ENCODE data around the gene ETNK2. TPM values are rescaled to one million over a fixed set of nuclear protein-coding genes. Genes with fewer than 3 reads are reported as not detected.

Gene ETNK2
- total RNA-seq, 2 donors from 2014 or later = 16.7 to 24.4 TPM

GRCh38 chr1:204196068-204196795 is 44.4 kb upstream of the ETNK2 start, which contains the start of gene KISS1:
Gene KISS1 (minus strand): TSS chr1:204196491. CDS start chr1:204192876, 3,615 bp downstream.
- H3K27ac ChIP-seq (ENCODE audit: low read depth, low read length) = no peak within 1 kb of the TSS
- no peaks in the 10 kb centered on the region for H3K9me3 ChIP-seq (ENCODE audit: control insufficient read depth, low read length)
- Mint-ChIP-seq H3K4me1 (peaks cover 15% of the 10 kb centered on the region), H3K9me3 (no peaks in the 10 kb centered on the region), H3K27me3 (ENCODE audit: insufficient read depth) (peaks cover 30% of the 10 kb centered on the region), H3K4me3 (no peak within 1 kb of the TSS), H3K36me3 (ENCODE audit: low read depth) (no peaks in the 10 kb centered on the region), H3K27ac (peak within 1 kb of the TSS; percentile 36)
- peaks cover 15% of the 10 kb centered on the region for H3K27me3 ChIP-seq (ENCODE audit: control insufficient read depth, insufficient read depth, low read length, poor library complexity, severe bottlenecking)
- TF ChIP-seq, protein P1, sequence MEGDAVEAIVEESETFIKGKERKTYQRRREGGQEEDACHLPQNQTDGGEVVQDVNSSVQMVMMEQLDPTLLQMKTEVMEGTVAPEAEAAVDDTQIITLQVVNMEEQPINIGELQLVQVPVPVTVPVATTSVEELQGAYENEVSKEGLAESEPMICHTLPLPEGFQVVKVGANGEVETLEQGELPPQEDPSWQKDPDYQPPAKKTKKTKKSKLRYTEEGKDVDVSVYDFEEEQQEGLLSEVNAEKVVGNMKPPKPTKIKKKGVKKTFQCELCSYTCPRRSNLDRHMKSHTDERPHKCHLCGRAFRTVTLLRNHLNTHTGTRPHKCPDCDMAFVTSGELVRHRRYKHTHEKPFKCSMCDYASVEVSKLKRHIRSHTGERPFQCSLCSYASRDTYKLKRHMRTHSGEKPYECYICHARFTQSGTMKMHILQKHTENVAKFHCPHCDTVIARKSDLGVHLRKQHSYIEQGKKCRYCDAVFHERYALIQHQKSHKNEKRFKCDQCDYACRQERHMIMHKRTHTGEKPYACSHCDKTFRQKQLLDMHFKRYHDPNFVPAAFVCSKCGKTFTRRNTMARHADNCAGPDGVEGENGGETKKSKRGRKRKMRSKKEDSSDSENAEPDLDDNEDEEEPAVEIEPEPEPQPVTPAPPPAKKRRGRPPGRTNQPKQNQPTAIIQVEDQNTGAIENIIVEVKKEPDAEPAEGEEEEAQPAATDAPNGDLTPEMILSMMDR (conservative IDR thresholded peaks at IDR 0.05) = no peak
- WGBS, 2 experiments (ENCODE audit: insufficient coverage in 1 of 2, insufficient read length in 1 of 2) = 71 to 79% methylated on average over 9 to 18 of the region's 18 CpGs
- H3K4me3 ChIP-seq (ENCODE audit: low read length) = no peak within 1 kb of the TSS
- no peak within 1 kb of the TSS for H3K9ac ChIP-seq (ENCODE audit: extremely low read depth, low read length, poor library complexity, severe bottlenecking)
- no peaks in the 10 kb centered on the region for H3K4me1 ChIP-seq (ENCODE audit: control insufficient read depth, insufficient read depth, low read length)
- peak; percentile 62 for DNase-seq
- H3K36me3 ChIP-seq (ENCODE audit: control insufficient read depth, insufficient read depth, low read length) = no peaks in the 10 kb centered on the region

DNA sequence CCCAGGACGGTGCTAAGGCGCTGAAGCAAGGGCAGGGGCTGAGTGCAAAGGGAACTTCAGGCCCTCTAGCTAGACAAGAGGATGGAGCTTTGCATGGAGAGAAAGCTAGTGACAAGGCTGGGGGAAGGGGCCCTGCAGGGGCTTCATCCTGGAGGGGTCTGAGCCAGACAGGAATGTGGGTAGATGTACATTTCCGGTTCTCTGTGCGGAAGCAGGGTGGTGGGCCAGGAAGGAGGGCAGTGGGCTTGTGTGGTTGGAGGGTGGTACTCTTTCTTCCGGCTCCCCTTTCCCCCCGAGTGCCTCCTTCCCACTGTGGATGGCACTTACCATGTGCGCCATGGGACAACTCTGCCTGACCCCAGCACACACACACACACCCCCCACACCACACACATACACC is 42.9 kb upstream of the ETNK2 start:
- Histone ChIP-seq H3K4me3 (ENCODE audit: low read length) (no peak overlapping the region), H3K4me1 (ENCODE audit: control insufficient read depth, insufficient read depth, low read length) (no peaks in the 10 kb centered on the region), H3K27me3 (ENCODE audit: control insufficient read depth, insufficient read depth, low read length, poor library complexity, severe bottlenecking) (peaks cover 25% of the 10 kb centered on the region), H3K9ac (ENCODE audit: extremely low read depth, low read length, poor library complexity, severe bottlenecking) (no peak overlapping the region), H3K27ac (ENCODE audit: low read depth, low read length) (no peak overlapping the region), H3K36me3 (ENCODE audit: control insufficient read depth, insufficient read depth, low read length) (no peaks in the 10 kb centered on the region), H3K9me3 (ENCODE audit: control insufficient read depth, low read length) (no peaks in the 10 kb centered on the region)
- 80 to 90% methylated on average over 2 to 7 of the region's 7 CpGs for WGBS, 2 experiments (ENCODE audit: insufficient coverage in 1 of 2, insufficient read length in 1 of 2)
- Mint-ChIP-seq H3K4me3 (no peak overlapping the region), H3K4me1 (peaks cover 13% of the 10 kb centered on the region), H3K36me3 (ENCODE audit: low read depth) (no peaks in the 10 kb centered on the region), H3K9me3 (no peaks in the 10 kb centered on the region), H3K27me3 (ENCODE audit: insufficient read depth) (peaks cover 39% of the 10 kb centered on the region), H3K27ac (no peak overlapping the region)
- TF ChIP-seq, protein P1 (conservative IDR thresholded peaks at IDR 0.05) = no peak
- no peak for DNase-seq

DNA sequence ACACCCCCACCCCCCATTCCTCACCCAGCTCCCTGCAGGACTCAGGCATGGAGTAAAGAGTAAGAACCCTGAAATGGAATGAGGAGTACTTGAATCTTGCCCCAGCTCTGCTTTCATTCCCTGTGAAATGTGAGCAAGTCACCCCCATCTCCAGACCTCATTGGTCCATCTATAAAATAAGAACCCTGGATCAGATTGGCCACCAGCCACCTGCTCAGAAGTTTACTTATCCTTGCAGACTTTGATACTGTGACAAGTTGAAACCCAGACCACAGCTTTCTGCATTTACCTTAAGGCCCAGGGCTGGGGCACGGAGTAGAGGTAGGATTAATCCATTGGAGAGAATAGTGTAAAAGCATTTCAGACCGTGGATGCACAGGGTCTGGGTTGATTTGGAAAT is 42.2 kb upstream of the ETNK2 start:
- no peak overlapping the region for H3K27ac Mint-ChIP-seq
- peaks cover 13% of the 10 kb centered on the region for H3K4me1 Mint-ChIP-seq
- Histone ChIP-seq H3K27me3 (ENCODE audit: control insufficient read depth, insufficient read depth, low read length, poor library complexity, severe bottlenecking) (peaks cover 32% of the 10 kb centered on the region), H3K9me3 (ENCODE audit: control insufficient read depth, low read length) (no peaks in the 10 kb centered on the region), H3K4me3 (ENCODE audit: low read length) (no peak overlapping the region), H3K27ac (ENCODE audit: low read depth, low read length) (no peak overlapping the region), H3K36me3 (ENCODE audit: control insufficient read depth, insufficient read depth, low read length) (no peaks in the 10 kb centered on the region), H3K9ac (ENCODE audit: extremely low read depth, low read length, poor library complexity, severe bottlenecking) (no peak overlapping the region), H3K4me1 (ENCODE audit: control insufficient read depth, insufficient read depth, low read length) (no peaks in the 10 kb centered on the region)
- H3K9me3 Mint-ChIP-seq = no peaks in the 10 kb centered on the region
- TF ChIP-seq, protein P1 (conservative IDR thresholded peaks at IDR 0.05) = no peak
- no peaks in the 10 kb centered on the region for H3K36me3 Mint-ChIP-seq (ENCODE audit: low read depth)
- peaks cover 46% of the 10 kb centered on the region for H3K27me3 Mint-ChIP-seq (ENCODE audit: insufficient read depth)
- 92 to 100% methylated on average over 2 of the region's 2 CpGs for WGBS, 2 experiments (ENCODE audit: insufficient coverage in 1 of 2, insufficient read length in 1 of 2)
- no peak for DNase-seq
- no peak overlapping the region for H3K4me3 Mint-ChIP-seq
